Lower leg skin (tissue), 4 donors: ENCODE results near the gene SHANK3. TPM values are rescaled to one million over a fixed set of nuclear protein-coding genes. Genes with fewer than 3 reads are reported as not detected.

Experiments
- DNase-seq, 2 donors: peaks; one replicate each; pipeline ENCODE4 v3.0.0-alpha.2; 2019; ENCODE audit warnings: low spot score in 2 of 2
- H3K4me3 ChIP-seq: fragments of 200-600 bp; sonication (generic); 2 replicates; pipeline ENCODE4 v1.5.1; 2017; ENCODE audit warnings: mild to moderate bottlenecking, low read depth; ENCODE audit not compliant: poor library complexity, severe bottlenecking
- CTCF ChIP-seq, 3 donors: fragments of 450-650 bp; IDR thresholded peaks; one replicate each; pipeline ENCODE4 v1.5.1; 2016; ENCODE audit warnings: antibody characterized with exemption in 3 of 3, mild to moderate bottlenecking in 3 of 3, moderate library complexity in 2 of 3
- POLR2A ChIP-seq, 2 donors: fragments of 450-650 bp; IDR thresholded peaks; one replicate each; pipeline ENCODE4 v1.6.1; 2016 to 2017; ENCODE audit warnings: antibody characterized with exemption in 2 of 2, mild to moderate bottlenecking in 1 of 2, moderate library complexity in 1 of 2
- WGBS, 2 donors: methylation state at CpG; one replicate each; pipeline ENCODE4 v1.1.5; 2018; 5-methylcytosine and 5-hydroxymethylcytosine counted together
- intact Hi-C: fragments of 100-400 bp; cut with DNase I; formaldehyde crosslinking; loops from one replicate; pipeline ENCODE4 v1.15.0; 2023; ENCODE audit warnings: low total_unique reads
- total RNA-seq, 4 donors: library from RNA; depleted of rRNA; stranded (reverse); fragments of >200 nt; gene quantifications; one replicate each; pipeline ENCODE4 v1.1.0, GENCODE V29; 2016

The SHANK3 gene
- total RNA-seq, 4 donors from 2014 or later = 4.0 to 8.9 (median 6.8) TPM

DNA sequence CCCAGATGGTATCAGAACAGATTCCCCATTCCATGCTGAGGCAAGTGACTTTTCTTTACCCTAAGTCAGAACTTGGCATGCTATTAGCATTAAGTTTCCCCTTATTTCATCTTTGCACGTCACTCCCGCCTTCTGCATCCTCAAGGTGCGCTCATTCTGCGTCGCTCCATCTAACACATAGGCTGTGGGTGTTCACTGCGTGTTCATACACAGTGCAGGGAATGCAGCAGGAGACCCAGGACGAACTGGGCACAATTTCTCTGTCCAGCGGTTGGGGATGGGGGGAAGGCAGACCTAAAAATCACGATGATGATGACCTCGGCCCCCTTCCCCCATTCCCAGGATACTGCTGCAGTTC lies 45.7 kb downstream of the SHANK3 start:
- TF ChIP-seq CTCF (IDR thresholded peaks at IDR 0.05) (no peak), POLR2A (IDR thresholded peaks at IDR 0.05) (no peak)
- no peak overlapping the region for H3K4me3 ChIP-seq
- DNase-seq = no peak
- intact Hi-C loops = no loop called here
- 93 to 95% methylated on average over 10 of the region's 10 CpGs for WGBS, 2 donors

DNA sequence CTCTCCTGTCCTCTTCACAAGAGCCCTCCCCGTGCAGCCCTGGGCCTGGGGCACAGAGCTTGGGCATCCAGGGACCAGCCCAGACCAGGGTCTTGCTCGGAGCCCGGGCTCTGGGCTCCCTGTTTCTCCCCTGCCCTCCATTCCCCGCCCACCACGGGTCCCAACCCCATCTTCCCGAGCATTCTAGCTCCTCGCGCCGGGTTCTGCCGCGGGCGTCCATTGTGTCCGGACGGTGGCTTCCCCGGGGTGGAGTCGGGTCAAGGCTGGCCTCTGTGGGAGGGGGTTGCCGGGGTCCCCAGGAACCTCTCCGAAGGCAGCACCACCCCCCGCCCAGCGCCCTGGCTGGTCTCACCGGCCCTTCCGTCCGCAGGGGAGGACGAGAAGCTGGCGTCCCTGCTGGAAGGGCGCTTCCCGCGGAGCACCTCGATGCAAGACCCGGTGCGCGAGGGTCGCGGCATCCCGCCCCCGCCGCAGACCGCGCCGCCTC lies 47.2 kb downstream of the SHANK3 start:
- 42 to 46% methylated on average over 6 to 21 of the region's 40 CpGs for WGBS, 2 donors
- DNase-seq = no peak
- intact Hi-C loops = no loop called here
- no peak for TF ChIP-seq CTCF (IDR thresholded peaks at IDR 0.05)
- no peak for TF ChIP-seq POLR2A (IDR thresholded peaks at IDR 0.05)
- H3K4me3 ChIP-seq = no peak overlapping the region

- WGBS, 2 donors = 48 to 56% methylated on average over 50 to 58 of the region's 132 CpGs
- no peak for DNase-seq
- H3K4me3 ChIP-seq = no peak overlapping the region
- TF ChIP-seq CTCF (IDR thresholded peaks at IDR 0.05) = no peak
- no peak for TF ChIP-seq POLR2A (IDR thresholded peaks at IDR 0.05)
- intact Hi-C loops = no loop called here
These were observed 48.0 kb downstream of the SHANK3 start for GRCh38 chr22:50720301-50721256.

DNA sequence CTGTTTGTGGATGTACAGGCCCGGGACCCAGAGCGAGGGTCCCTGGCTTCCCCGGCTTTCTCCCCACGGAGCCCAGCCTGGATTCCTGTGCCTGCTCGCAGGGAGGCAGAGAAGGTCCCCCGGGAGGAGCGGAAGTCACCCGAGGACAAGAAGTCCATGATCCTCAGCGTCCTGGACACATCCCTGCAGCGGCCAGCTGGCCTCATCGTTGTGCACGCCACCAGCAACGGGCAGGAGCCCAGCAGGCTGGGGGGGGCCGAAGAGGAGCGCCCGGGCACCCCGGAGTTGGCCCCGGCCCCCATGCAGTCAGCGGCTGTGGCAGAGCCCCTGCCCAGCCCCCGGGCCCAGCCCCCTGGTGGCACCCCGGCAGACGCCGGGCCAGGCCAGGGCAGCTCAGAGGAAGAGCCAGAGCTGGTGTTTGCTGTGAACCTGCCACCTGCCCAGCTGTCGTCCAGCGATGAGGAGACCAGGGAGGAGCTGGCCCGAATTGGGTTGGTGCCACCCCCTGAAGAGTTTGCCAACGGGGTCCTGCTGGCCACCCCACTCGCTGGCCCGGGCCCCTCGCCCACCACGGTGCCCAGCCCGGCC lies 48.7 kb downstream of the SHANK3 start:
- TF ChIP-seq POLR2A (IDR thresholded peaks at IDR 0.05) = no peak
- no peak for TF ChIP-seq CTCF (IDR thresholded peaks at IDR 0.05)
- intact Hi-C loops = no loop called here
- WGBS, 2 donors = 84 to 90% methylated on average over 9 to 26 of the region's 32 CpGs
- no peak for DNase-seq
- H3K4me3 ChIP-seq = no peak overlapping the region

DNA sequence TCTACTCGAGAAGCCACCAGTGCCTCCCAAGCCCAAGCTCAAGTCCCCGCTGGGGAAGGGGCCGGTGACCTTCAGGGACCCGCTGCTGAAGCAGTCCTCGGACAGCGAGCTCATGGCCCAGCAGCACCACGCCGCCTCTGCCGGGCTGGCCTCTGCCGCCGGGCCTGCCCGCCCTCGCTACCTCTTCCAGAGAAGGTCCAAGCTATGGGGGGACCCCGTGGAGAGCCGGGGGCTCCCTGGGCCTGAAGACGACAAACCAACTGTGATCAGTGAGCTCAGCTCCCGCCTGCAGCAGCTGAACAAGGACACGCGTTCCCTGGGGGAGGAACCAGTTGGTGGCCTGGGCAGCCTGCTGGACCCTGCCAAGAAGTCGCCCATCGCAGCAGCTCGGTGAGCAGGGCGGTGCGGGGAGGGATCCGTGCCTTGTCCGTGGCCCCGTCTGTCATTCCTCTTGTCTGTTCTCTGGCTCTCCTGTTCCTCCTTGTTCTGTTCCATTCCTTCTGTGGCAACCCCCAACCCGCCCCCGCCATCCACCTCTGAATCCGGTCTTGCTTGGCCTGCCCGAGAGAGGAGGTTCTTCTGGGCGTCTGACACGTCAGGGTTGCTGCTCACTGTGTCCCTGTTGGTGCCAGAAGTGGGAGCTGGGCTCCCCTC lies 49.6 kb downstream of the SHANK3 start:
- no peak overlapping the region for H3K4me3 ChIP-seq
- WGBS, 2 donors = 90 to 95% methylated on average over 31 to 33 of the region's 33 CpGs
- intact Hi-C loops = no loop called here
- DNase-seq = no peak
- TF ChIP-seq POLR2A (IDR thresholded peaks at IDR 0.05) = no peak
- TF ChIP-seq CTCF (IDR thresholded peaks at IDR 0.05) = no peak

Other genes with a start within 250 kb of the SHANK3 start
- 100 to 1,000 TPM in 2 of 4 donors, 10 to 100 TPM in 2; 70.8 to 123 (median 87.2) TPM for gene SBF1, start 197.8 kb upstream of the SHANK3 start, total RNA-seq
- gene ADM2, start 191.3 kb upstream of the SHANK3 start, total RNA-seq = under 1 TPM in 3 of 4 donors, not detected in 1; 0.19 to 0.56 (median 0.52) TPM
- not detected for gene MIOX, start 186.0 kb upstream of the SHANK3 start, total RNA-seq
- 10 to 100 TPM; 34.8 to 47.2 (median 38.8) TPM for gene LMF2, start 165.1 kb upstream of the SHANK3 start, total RNA-seq
- gene NCAPH2, start 164.6 kb upstream of the SHANK3 start, total RNA-seq = 10 to 100 TPM; 40.7 to 54.3 (median 41.5) TPM
- gene SCO2, start 147.2 kb upstream of the SHANK3 start, total RNA-seq = 1 to 10 TPM; 1.5 to 9.4 (median 4.4) TPM
- 10 to 100 TPM; 23.6 to 63.3 (median 33.5) TPM for gene TYMP, start 142.8 kb upstream of the SHANK3 start, total RNA-seq
- gene KLHDC7B, start 126.9 kb upstream of the SHANK3 start, total RNA-seq = under 1 TPM in 2 of 4 donors, not detected in 2; 0.07 to 0.10 TPM
- gene SYCE3, start 109.9 kb upstream of the SHANK3 start, total RNA-seq = not detected
- 10 to 100 TPM in 1 of 4 donors, 1 to 10 TPM in 3; 4.7 to 12.0 (median 6.8) TPM for gene CPT1B, start 94.4 kb upstream of the SHANK3 start, total RNA-seq
- 10 to 100 TPM; 47.0 to 71.3 (median 66.4) TPM for gene CHKB, start 90.0 kb upstream of the SHANK3 start, total RNA-seq
- gene MAPK8IP2, start 72.0 kb upstream of the SHANK3 start, total RNA-seq = 1 to 10 TPM; 2.1 to 5.4 (median 3.6) TPM
- 10 to 100 TPM; 23.3 to 51.8 (median 30.4) TPM for gene ARSA, start 44.7 kb upstream of the SHANK3 start, total RNA-seq
- gene ACR, start 65.4 kb downstream of the SHANK3 start, total RNA-seq = under 1 TPM in 2 of 4 donors, not detected in 2; 0.65 to 0.97 TPM
- 10 to 100 TPM in 3 of 4 donors, 1 to 10 TPM in 1; 9.5 to 17.7 (median 14.3) TPM for gene RABL2B, start 110.8 kb downstream of the SHANK3 start, total RNA-seq